NCI-H146 treated with DMSO at 0.1 percent for 48 hours (cell line): Measurements from ENCODE around the gene SIAH2.

ENCODE experiments used
- DNase-seq: peaks from one replicate; lab custom pipeline; 2025; ENCODE audit not compliant: unreplicated experiment; lab: John Stamatoyannopoulos, UW

Gene SIAH2

DNA sequence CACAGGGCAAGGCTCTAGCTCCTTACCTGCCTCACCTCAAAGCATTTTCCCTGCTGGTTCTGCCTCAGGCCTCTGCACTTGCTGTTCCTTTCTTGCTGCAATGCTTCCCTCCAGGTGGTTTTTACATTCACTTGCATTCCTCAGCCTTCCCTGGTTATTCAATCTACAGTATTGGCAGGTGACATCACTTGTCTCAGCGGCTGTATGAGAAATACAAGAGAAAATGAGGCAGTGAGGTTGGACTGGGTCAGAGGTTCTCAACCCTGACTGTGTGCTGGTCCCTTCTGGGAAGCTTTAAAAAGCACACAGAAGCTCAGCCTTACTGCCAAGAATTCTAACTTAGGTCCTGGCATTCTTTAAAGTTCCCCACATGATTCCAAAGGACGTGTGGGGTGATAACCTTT is 26.7 kb downstream of the SIAH2 start:
- DNase-seq: no peak

DNA sequence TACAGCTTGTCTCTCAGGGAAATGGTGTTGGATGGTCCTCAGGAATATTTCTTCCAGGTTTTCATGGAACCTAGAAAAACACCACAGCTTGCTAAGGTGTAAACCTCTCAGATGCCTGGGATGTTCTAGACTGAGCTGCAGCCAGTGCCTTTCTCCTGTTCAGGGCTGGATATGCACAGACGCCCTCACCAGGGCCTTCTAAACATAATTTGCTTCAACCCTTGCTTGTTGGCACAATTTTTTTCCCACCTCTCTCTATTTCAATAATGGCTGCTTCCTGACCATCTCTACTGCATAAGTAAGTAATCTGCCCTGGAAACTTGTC is 28.2 kb downstream of the SIAH2 start:
- DNase-seq: no peak

DNA sequence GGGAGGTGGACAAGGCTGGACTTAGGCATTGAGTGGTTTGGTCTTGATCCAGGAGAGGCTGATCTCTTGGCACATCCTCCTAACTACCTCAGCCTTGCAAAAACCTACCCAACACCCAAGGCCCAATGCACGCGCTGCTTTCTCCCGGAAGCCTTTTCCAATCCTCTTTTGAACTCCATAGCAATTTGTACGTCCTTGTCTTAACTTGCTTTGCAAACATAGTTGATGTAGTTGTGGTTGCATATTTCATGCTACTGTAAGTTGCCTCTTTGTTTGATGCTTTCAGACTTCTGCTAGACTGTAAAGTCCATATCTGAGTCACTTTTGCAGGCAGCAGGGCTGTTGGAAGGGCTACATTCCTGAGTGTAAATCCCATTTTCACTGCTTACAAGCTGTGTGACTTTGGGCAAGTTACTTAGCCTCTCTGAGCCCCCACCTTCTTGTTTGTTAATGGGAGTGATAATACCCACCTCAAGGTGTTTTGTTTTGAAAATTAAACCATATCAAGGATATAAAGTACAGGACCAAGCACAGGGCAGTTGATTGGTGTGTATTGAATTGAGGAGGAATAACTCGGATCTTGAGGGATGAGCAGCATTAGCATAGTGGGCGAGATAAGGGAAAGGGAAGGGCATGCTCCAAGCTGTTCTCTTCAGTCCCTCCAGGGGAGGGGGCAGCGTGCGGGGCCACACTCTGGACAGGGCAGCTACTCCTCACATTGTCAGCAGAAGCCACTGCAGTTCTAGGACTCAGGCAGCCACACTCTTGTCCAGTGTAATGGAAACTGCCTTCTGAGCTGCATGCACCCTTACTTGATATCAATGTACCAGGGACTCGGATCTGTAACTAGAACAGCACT is 28.8 kb downstream of the SIAH2 start:
- no peak for DNase-seq

DNA sequence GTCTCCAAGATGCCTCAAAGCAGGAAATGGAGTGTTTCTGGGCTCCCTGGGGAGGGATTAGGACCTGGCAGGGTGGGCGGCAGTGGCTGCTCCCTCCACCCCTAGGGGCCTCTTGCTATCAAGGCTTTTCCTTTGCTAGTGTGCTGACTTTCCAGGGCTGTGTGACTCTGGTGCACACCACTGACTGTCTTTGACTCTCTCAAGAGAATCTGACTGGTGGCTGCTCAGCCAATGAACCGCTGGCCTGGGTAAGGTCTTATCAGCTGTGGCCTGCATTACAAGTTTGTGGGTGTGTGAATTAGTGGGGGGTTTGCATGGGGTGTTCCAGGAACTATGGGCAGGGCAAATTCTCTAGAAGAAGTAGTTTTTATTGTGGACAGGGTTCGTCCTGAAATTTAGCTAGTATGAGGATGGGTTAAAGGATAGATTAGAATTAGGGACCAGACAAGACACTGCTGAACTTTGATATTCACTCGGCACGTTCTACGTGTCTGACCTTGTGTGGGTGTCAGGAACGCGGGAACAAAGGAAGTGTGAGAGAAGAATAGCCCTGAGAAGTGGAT is 29.5 kb downstream of the SIAH2 start:
- DNase-seq: no peak

DNA sequence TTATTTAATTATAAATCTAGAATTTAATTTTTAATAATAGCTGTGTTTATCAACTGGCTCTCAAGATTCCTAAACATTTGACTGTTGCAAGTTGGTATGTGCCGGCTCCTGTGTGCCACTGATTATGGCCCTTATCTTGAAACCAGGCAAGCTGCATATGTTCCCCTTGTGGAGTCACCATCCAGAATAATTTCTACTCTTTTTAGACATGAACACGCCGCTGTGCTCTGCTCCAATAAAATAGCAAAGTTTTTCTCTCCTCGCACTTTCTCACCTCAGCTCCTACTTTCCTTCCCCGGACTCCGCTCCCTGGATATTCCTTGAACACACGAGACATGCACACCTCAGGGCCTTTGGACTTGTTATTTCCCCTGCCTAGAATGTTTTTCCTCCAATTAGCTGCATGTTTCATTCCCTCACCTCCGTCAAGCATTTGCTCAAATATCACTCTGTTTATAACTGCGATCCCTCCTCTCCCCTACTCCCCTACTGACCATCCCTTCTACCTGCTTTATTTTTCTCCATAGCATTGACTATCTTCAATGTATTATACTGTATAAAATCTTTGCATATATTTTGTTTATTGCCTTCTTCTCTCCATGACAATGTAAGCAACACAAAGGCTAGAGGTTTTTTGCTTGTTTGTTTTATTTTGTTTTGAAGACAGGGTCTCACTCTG is 33.1 kb downstream of the SIAH2 start:
- DNase-seq: no peak

DNA sequence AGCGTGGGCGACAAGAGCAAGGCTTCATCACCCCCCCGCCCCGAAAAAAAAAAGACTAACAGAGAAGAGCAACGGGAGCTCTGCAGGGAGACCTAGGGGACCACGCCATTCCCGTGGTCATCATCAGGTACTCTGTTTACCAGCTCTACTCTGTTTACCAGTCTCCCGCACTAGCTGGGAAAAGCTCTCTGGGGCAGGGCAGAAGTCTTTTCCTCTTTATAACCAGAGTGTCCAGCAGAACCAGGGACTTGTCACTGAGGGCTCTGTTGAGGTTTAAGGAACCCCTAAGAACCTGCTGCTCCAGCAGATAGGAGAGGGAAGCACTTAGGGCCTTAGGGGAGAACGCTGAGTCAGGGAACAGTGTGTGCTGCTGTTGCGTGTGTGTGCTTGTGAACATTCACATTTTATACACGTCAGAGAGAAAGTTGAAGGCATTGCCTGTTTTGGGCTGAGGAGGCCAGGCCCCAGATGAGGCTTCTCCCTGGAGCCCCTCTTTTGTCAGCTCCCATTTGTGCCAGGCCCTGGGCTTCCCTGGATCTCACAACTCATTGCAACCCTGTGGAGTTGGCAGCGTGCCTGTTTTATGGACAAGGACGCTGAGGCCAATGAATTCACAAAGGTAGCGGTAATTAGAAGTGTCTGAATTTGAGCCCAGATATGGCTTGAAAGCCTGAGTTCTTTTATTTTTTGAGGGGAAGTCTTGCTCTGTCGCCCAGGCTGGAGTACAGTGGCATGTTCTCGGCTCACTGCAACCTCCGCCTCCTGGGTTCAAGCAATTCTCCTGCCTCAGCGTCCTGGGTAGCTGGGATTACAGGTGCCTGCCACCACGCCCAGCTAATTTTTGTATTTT is 35.1 kb downstream of the SIAH2 start:
- DNase-seq: no peak

DNA sequence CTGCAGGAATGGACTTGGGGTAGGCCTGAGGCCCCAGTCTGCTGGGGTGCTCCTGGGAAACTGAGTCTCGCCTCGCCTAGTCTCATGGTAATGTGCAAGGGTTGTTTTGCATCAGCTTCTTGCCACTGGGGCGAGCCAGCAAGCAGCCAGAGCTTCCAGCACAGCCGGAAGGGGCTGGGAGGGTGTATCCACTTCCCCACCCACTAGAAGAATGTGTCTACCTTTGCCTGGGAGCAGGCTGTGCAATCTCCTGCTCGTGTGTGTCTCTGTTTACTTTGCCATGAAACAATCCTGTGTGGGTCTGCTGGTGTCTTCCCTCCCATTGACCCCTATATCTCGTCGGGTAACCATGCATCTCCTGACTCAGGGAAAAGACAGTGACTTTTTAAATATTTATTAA is 37.4 kb downstream of the SIAH2 start:
- no peak for DNase-seq

DNA sequence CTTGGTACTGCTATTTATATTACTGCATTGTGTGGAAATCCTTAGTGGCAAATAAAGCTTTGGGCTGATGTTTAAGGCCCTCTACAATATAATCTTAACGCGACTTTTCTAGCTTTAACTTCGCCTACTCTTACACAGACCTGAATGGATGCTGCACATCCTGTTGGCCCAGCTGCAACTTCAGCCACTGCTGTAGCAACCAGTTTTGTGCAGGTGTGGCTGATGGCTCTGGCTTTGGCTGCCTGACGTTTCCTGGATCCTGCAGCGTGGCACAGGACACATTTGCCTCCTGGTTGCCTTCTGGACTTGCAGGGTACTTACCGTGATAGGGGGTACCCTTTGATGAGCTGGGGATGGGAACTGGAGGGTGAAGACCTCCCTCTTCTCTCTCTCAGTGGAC is 39.0 kb downstream of the SIAH2 start:
- no peak for DNase-seq

DNA sequence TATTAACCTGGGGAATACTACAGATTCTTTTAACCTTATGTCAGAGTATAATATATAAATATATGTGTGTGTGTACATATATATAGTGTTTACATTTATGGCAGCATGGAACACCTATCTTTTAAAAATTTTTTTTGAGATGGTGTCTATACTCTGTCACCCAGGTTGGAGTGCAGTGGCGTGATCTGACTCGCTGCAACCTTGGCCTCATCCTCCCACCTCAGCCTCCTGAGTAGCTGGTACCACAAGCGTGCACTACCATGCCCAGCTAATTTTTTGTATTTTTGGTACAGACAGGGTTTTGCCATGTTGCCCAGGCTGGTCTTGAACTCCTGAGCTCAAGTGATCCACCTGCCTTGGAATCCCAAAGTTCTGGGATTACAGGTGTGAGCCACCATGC is 40.7 kb downstream of the SIAH2 start:
- DNase-seq: no peak

DNA sequence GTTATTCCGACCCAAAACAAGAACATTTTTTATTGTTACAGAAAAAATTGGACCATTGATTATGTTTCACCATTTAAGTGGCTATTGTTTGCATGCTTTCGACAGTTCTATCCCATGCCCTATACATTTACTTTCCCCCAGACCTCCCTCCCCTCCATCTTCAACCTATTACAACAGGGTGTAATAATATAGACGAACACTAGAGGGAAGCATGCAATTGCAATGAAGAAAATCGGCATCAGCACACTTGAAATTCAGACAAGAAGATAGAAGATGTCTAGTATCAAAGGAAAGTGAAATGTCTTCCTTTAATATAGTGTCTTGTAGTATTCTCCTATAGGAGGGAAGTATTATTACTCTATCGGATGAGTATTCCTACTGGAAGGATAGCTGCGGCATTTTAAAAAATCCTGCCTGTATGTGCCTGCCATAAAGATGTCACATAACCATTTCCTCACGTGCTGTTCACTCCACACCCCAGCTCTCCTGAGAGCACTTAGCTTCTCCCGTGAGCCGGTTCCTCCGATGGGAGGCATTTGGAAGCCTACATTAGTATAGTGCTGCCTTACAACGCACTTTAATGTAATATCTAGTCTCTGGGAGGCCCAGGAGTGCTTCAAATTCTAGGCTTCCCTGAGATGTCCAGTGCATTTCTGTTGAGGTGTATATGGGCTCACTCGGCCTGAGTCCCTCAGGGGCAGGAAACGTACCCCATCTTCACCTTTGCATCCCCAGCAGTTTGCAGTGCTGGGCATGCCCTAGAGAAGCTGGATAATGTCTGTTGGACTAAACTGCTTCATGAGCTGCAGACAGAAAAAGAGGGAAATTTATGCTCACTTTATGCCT is 41.5 kb downstream of the SIAH2 start:
- peak; percentile 88 for DNase-seq

DNA sequence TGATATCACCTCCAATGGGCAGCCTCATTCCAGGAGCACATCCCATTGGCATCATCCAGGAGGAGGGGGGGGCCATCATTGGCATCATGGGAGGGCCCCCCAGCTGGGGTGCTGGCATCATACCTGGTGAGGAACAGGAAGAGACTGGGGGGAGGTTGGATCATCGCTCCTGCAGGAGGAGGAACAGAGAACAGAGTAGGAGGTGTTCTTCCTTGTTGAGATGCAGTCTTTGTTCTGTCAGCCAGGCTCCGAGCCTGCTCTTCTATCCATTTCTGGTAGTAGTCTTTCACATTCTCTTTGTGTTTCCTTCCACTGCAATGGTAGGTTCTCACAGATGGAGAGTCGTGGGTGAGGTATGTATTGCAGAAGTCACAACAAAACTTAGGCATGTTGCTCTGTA is 42.5 kb downstream of the SIAH2 start:
- DNase-seq: no peak

DNA sequence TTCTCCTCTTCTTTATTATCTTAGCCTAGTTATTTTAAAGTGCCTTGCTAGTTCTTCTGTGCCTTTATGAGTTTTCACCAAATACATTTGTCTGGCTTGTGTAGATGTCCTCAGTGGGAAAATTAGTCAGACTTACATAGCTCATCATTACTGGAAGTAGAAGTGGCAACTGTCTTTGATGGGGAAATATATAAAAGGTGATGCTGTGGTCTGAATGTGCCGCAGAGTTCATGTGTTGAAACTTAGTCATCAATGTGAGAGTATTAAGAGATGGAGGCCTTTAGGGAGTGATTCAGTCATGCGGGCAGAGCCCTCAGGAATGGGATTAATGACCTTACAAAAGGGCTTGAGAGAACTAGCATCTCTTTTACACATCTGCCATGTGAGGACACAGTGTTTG is 52.9 kb downstream of the SIAH2 start:
- no peak for DNase-seq

DNA sequence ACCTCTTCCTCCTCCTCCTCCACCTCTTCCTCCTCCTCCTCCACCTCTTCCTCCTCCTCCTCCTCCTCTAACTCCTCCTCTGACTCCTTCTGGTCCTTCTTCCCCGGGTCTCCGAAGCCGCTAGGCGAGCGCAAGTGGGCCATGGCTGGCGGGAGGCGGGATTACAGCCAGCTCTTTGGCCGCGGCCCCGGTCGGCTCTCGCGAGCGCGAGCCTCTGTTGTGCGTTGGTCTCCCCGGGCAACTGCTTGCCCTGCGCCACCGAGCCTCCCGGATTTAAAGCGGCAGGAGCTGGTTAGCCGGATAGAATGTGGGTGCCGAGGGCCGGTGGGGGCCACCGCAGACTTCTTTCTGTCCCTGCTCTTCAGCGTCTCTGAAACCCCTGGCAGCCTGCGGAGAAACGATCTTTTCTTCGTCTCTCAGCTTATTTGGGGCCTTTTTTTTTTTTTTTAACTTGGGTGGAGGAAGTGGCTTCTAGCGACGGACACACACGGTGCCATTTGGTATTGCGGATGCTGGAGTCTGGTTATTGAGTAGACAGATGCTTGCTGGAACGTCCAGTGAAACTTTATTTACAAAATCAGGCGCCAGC is 59.1 kb downstream of the SIAH2 start, which contains the start of gene ERICH6:
ERICH6 (minus strand) TSS at position 165 of the 589 bp plus-strand sequence; CDS start at position 143, 22 bp downstream.
- DNase-seq: peak; percentile 90

DNA sequence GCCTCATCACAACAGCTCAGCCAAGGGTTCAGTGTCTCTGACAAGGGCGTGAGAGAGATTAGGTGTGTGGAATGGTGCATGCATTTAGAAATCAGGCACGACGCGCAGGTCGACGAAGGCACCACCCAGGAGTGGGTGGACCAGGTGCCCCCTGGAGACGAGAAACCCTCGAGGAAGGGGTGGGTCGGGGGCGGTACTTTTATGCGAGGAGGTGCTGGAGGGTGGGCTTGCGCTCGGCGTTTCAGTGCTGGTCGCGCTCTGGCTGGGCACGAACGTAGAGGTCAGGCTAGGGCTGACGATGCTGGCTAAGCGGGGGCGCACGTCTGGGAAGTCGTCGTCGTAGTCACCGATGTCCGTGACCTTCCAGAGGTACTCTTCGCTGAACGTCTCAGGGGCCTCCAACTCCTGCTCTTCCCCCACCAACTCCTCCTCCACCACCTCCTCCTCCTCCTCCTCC is 59.6 kb downstream of the SIAH2 start:
- peak; percentile 79 for DNase-seq

DNA sequence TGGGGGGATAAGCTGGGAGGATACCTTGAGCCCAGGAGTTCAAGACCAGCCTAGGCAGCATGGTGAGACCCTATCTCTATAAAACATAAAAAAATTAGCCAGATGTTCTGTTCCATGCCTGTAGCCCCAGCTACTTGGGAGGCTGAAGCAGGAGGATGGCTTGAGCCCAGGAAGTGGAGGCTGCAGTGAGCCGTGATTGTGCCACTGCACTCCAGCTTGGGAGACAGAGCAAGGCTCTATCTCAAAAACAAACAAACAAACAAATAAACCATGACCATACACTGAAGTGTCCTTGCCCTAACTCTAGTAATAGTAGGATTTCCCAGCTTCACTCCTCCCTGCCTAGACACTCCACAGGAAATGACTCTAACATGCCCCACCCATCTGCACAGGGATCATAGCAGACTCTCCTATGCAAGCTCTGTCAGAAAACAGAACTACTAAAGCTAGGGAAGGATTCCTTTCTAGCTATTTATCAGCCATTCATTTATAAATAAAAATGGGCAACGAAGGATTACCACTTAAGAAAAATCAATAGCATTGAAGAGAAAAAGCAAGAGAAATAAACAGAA is 63.8 kb downstream of the SIAH2 start:
- DNase-seq: no peak

DNA sequence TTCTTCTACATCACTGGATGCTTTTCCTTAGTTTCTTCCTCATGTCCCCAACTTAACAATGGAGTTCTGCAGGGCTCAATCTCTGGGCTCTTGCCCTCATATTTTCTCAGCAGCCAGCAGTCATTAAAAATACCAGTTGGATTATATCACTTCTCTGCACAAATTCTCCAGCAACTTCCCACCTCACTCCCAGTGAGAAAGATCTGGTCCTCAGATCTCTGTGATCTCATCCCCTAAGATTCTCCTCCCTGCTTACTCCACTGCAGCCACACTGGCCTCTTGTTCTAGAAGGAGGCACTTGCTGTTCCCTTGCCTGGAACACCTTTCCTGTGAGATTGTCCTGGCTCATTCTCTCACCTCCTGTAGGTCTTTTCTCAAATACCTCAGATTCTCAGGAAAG is 65.3 kb downstream of the SIAH2 start:
- no peak for DNase-seq

DNA sequence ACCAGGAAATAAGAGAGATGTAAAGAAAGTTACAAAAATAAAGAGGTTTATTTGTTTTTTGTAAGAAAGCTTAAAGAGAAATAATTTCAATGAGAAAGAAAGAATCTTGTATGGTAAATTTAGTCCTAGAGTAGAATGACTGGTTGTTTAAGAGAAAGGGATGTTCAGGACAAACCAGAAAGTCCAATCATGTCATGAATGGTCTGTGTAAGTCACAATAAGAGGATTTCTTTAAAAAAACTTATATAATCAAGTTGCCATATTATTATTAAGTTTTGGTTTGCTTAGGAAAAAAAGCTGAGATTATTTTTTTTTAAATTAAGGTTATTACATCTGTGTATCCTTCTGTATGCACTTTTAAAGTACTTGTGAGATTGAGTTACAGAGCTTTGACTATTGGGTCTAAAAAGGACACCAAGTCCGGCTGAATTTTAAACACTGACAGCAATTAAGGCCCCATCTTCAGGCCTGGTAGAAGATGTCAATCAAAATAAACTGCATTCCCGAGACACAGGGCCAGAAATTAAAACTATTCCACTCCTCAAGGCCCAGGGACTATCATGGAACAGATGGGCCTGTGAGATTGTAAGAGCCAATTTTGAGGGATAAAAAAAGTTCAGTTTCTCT is 71.4 kb downstream of the SIAH2 start:
- no peak for DNase-seq
